MG63 (cell line): ENCODE results near the gene CTDP1. TPM values are rescaled to one million over a fixed set of nuclear protein-coding genes. Genes with fewer than 3 reads are reported as not detected.

Experiments
- DNase-seq: peaks from one replicate; pipeline ENCODE4 v3.0.0-alpha.2; 2020
- H3K27me3 ChIP-seq: fragments of 250-450 bp; sonication (Bioruptor Pico); 2 replicates; pipeline ENCODE4 v1.5.1; 2020; ENCODE audit warnings: mild to moderate bottlenecking, moderate library complexity
- H3K36me3 ChIP-seq: fragments of 250-450 bp; sonication (Bioruptor Pico); 2 replicates; pipeline ENCODE4 v1.5.1; 2020; ENCODE audit warnings: mild to moderate bottlenecking, moderate library complexity
- H3K4me3 ChIP-seq: fragments of 250-450 bp; sonication (Bioruptor Pico); 2 replicates; pipeline ENCODE4 v1.5.1; 2020; ENCODE audit warnings: mild to moderate bottlenecking, moderate library complexity
- H3K9me3 ChIP-seq: fragments of 250-450 bp; sonication (Bioruptor Pico); 2 replicates; pipeline ENCODE4 v1.5.1; 2020; ENCODE audit warnings: mild to moderate bottlenecking, moderate library complexity
- total RNA-seq: library from RNA; depleted of rRNA; stranded (reverse); fragments of >200 nt; shearing (Covaris generic); gene quantifications from 2 replicates; pipeline ENCODE4 v1.2.3, GENCODE V29; 2014; ENCODE audit warnings: low replicate concordance

CTDP1 gene
- total RNA-seq, 1 experiment from 2014 or later, result 28.9 TPM

- no peak overlapping the region for H3K4me3 ChIP-seq
- H3K9me3 ChIP-seq, result no peaks in the 10 kb centered on the region
These were observed 105.6 kb downstream of the CTDP1 start for GRCh38 chr18:79784965-79785770.

GRCh38 chr18:79785831-79786230, 106.2 kb downstream of the CTDP1 start:
- no peak overlapping the region for H3K4me3 ChIP-seq
- peaks cover 26% of the 10 kb centered on the region for H3K27me3 ChIP-seq
- no peaks in the 10 kb centered on the region for H3K9me3 ChIP-seq
- H3K36me3 ChIP-seq, result no peaks in the 10 kb centered on the region
- no peak for DNase-seq

More at GRCh38 chr18:79784965-79785770, 105.6 kb downstream of the CTDP1 start:
- Histone ChIP-seq H3K36me3 (no peaks in the 10 kb centered on the region), H3K27me3 (peaks cover 26% of the 10 kb centered on the region)
- peak; percentile 45 for DNase-seq

- peaks cover 26% of the 10 kb centered on the region for H3K27me3 ChIP-seq
- H3K36me3 ChIP-seq, result no peaks in the 10 kb centered on the region
- no peak for DNase-seq
- no peaks in the 10 kb centered on the region for H3K9me3 ChIP-seq
- no peak overlapping the region for H3K4me3 ChIP-seq
These were observed 106.7 kb downstream of the CTDP1 start for GRCh38 chr18:79786304-79786703.

DNA sequence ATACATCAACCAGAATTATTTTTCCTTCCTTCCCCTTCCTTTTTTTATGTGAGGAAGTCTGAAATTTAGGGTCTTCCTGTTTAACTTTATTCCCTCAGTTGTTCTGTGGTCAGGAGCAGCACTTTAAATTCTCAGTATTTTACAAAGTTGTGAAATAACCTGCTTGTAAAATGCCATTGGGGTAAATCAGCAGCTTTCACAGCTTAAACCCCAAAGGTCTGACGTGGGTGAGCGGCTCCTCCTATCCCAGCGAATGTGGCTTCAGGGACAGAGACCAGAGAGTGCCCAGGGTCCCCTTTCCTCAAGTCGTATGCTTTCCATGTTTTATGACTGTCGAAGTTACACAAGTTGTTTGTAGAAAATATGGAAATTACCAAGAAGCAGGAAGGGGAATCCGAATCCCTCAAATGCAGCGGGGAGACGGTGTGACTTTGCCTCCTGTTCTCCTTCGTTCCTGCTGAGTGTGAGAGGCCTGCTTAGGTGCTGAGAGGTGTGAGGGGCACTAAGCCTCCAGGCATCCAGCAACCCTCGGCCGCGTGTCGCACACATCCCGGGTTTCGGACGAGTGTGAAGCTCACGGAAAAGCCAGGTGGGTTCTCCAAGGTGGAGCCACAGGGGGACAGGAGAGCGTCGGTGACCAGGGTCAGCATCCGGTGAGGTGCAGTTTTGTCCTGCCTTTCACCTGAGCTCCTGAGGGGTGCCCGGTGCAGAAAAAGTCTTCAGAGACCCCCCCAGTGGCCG, 107.4 kb downstream of the CTDP1 start:
- no peak overlapping the region for H3K4me3 ChIP-seq
- H3K36me3 ChIP-seq, result no peaks in the 10 kb centered on the region
- DNase-seq, result no peak
- H3K9me3 ChIP-seq, result no peaks in the 10 kb centered on the region
- peaks cover 26% of the 10 kb centered on the region for H3K27me3 ChIP-seq

GRCh38 chr18:79787527-79787864, 107.9 kb downstream of the CTDP1 start:
- no peak overlapping the region for H3K4me3 ChIP-seq
- no peaks in the 10 kb centered on the region for H3K9me3 ChIP-seq
- no peak for DNase-seq
- H3K36me3 ChIP-seq, result no peaks in the 10 kb centered on the region
- peaks cover 26% of the 10 kb centered on the region for H3K27me3 ChIP-seq

DNA sequence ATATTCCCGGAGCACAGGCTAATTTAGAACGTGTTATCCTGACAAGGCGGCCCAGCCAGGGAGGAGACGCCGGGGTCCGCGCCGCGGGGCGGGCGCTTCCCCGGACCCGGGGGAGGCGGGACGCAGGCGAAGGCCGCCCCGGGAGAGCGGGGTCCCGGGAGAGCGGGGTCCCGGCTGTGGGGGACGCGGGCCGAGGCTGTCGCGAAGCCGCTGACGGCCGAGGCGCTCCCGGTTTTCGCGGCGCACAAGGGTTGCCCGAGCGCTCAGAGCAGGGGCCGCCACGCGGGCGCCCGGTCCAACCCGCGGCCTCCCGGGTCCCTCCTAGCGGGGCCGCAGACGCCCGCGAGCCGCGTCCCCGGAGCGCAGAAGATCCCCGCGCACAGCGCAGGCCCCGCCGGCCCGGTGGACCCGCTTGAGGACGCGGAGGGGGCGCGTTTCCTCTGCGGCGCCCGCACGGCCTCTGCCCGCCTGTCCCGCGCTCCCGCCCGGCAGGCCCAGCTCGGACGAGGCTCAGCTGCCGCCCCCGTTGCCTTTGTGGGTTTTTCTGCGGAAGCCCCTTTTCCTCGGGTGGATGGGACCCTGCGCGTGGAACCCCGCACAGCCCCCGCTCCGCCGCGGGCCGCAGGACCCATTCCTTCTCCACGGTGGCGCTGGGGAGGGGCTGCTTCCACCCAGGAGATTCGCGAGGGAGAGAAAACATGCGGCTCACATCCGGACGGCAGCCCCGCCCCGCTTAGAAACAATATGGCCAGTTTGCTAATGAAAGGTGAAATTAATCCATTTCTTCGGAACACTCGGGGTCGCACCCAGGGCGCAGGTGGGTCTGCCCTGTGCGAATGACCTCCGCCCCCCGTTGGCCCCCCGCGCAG, 108.5 kb downstream of the CTDP1 start:
- H3K4me3 ChIP-seq, result no peak overlapping the region
- no peak for DNase-seq
- H3K9me3 ChIP-seq, result no peaks in the 10 kb centered on the region
- peaks cover 23% of the 10 kb centered on the region for H3K27me3 ChIP-seq
- no peaks in the 10 kb centered on the region for H3K36me3 ChIP-seq

- no peak for DNase-seq
- H3K36me3 ChIP-seq, result no peaks in the 10 kb centered on the region
- peaks cover 21% of the 10 kb centered on the region for H3K27me3 ChIP-seq
- H3K9me3 ChIP-seq, result no peaks in the 10 kb centered on the region
- H3K4me3 ChIP-seq, result no peak overlapping the region
These were observed 109.1 kb downstream of the CTDP1 start for GRCh38 chr18:79788734-79789085.

GRCh38 chr18:79789091-79789891, 109.7 kb downstream of the CTDP1 start:
- no peaks in the 10 kb centered on the region for H3K36me3 ChIP-seq
- H3K27me3 ChIP-seq, result peaks cover 15% of the 10 kb centered on the region
- DNase-seq, result no peak
- no peaks in the 10 kb centered on the region for H3K9me3 ChIP-seq
- no peak overlapping the region for H3K4me3 ChIP-seq

DNA sequence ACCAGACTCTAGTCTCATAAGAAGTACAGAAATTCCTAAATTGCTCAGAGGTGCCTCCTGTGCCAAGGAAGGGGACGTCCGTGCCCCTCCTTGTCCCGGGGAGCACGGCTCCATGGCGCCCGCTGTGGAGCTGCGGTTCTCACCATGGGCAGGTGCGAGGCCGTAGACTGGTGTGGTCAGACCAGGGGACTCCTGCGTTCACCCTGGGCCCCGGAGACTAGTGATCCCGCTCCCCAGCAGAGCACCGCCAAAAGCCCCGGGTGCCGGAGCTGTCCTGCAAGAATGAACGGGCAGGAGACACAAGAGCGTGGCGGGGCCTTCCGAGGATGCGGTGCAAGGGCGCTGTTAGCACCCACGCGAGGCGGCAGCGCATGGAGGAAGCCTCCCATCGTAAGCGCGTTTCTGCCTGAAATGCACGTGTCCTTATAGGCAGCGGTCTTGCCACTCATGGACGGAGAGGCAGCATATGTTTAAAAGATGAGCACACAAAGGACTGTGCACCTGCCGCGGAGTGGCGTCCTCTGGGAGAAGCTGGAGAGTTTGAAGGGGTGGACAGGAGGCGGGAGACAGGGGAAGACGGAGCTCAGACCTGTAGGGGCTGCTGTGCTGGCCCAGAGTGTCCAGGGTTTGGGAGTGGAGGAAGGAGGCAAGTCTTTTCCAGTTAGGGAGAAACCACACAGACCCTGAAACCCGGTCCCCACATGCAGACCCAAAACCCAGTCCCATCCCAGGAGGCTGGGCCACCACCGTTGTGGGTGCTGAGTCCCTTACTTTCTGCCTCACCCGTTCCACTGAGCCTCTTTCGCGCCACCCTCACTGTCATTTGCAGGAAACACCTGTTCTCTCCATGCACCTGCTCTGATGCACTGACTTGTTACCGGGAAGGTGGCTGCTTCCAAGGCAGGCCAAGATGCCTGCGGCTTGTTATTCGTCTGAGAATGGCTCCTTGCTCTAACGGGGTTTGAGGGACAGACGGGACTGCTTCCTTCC, 110.6 kb downstream of the CTDP1 start:
- no peak for DNase-seq
- no peaks in the 10 kb centered on the region for H3K9me3 ChIP-seq

GRCh38 chr18:79790996-79791972, 111.7 kb downstream of the CTDP1 start:
- H3K36me3 ChIP-seq, result no peaks in the 10 kb centered on the region
- H3K27me3 ChIP-seq, result peaks cover 5% of the 10 kb centered on the region
- no peak overlapping the region for H3K4me3 ChIP-seq
- peak; percentile 26 for DNase-seq
- H3K9me3 ChIP-seq, result no peaks in the 10 kb centered on the region

More for the DNA sequence above, 110.6 kb downstream of the CTDP1 start:
- H3K27me3 ChIP-seq, result peaks cover 8% of the 10 kb centered on the region
- H3K36me3 ChIP-seq, result no peaks in the 10 kb centered on the region
- no peak overlapping the region for H3K4me3 ChIP-seq

- H3K4me3 ChIP-seq, result no peak overlapping the region
- H3K36me3 ChIP-seq, result no peaks in the 10 kb centered on the region
- H3K27me3 ChIP-seq, result peaks cover 5% of the 10 kb centered on the region
- DNase-seq, result no peak
- no peaks in the 10 kb centered on the region for H3K9me3 ChIP-seq
These were observed 112.7 kb downstream of the CTDP1 start for GRCh38 chr18:79792096-79792987.

DNA sequence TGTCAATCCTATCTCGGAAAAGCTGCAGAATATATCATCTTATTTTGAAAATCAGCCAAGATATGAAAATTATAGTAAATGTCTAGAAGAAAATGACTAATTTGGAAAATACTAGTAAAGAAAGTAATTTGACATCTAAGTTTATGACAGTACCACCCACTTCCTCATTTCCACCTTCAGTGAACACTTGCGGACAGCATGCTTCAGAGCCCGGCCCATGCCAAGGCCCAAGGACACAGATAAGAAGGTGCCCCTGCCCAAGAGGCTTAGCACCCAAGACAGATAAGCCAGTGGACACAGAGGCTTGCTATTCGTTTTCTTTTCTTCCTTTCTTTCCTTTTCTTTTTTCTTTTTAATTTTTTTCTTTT, 113.4 kb downstream of the CTDP1 start:
- DNase-seq, result no peak
- Histone ChIP-seq H3K9me3 (no peaks in the 10 kb centered on the region), H3K27me3 (peaks cover 7% of the 10 kb centered on the region), H3K4me3 (no peak overlapping the region), H3K36me3 (no peaks in the 10 kb centered on the region)

DNA sequence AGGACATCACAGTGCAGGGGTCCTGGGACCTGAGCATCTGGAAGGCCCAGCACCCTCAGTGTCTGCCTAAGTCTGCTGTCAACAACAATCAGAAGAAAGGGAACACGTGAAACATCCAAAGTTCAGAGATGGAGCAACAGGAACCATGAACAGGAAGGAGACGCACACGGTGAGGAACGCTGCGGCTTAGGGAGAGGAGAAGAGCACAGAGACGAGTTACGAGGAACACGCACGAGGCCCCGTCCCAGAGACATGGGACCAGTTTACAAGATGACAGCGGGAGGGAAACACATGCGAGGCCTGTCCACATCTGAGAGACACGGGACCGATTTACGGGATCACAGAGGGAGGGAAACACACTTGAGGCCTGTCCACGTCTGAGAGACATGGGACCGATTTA, 115.2 kb downstream of the CTDP1 start:
- H3K27me3 ChIP-seq, result peaks cover 22% of the 10 kb centered on the region
- no peak for DNase-seq

GRCh38 chr18:79795446-79795845, 115.8 kb downstream of the CTDP1 start:
- Histone ChIP-seq H3K9me3 (no peaks in the 10 kb centered on the region), H3K27me3 (peaks cover 22% of the 10 kb centered on the region), H3K36me3 (no peaks in the 10 kb centered on the region), H3K4me3 (no peak overlapping the region)
- no peak for DNase-seq

More for the DNA sequence above, 115.2 kb downstream of the CTDP1 start:
- Histone ChIP-seq H3K4me3 (no peak overlapping the region), H3K36me3 (no peaks in the 10 kb centered on the region), H3K9me3 (no peaks in the 10 kb centered on the region)
